ENCODE results near the gene ARMCX6.
A peak's percentile ranks its signal among the peaks of the same experiment; 100 is the strongest.
"Not testable (repeated sequence)": the region's sequence is repeated elsewhere in the genome, so short reads cannot be mapped to it uniquely, and the experiment has no call there.

Gene ARMCX6

DNA sequence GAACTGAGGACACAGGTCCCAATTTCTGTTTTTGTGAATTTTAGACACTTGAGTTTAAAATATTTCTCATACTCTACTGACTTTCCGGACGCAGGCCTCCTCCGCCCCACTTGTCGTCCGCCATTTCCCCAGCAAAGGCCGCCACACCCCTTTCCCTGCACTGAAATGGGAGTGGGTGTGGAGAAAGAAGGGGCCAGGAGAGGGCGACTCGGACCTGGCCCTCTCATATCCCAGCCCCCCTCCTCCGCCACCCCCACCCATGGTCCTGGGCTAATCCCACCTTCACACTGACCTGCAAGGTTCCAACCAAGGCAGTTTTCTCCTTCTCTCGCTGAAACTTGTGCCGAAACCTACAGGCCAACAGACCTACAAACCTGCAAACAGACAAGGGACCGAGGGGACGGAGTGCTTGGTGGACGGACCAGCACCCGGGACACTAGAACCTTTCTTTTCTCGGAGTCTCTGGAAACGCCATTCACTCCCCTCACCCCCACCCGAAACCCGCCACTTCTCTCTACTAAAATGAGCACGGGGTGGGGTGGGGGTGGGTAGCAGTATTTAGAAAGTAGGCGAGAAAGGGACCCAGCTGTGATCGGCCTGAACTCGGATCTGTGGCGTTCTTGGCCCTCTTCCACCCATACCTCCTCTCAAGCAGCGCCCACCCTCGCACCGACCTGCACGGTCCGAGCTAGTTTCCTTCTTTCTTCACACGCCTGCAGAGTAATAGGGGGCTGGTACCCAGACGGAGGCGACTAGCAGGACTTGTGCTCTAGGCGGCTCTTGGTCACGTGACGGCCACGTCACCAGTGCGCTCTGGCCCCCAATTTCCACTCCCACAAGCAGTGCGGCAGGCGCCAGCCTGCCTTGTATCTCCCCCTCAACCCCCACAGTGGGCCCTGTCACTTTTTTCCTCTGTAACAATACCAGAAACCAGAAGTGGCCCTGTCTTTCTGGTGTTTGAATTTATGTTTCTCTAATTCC is at the start of gene ARMCX6:
TSS of gene ARMCX6 (minus strand) at position 790 of the 981 bp plus-strand sequence. CDS start 1,380 bp downstream, outside the sequence.
- DNase-seq (ENCODE audit: low read depth) = no peak

- no peak for DNase-seq (ENCODE audit: low read depth)
Observed at GRCh38 chrX:101659601-101660063, 41.8 kb upstream of the ARMCX6 start, which contains the start of gene ARMCX2. Gene ARMCX2, minus strand, starts transcription at chrX:101659850. Its CDS starts 2,262 bp downstream, at chrX:101657588.

GRCh38 chrX:101658661-101659491 is 41.1 kb upstream of the ARMCX6 start:
- no peak for DNase-seq (ENCODE audit: low read depth)

DNA sequence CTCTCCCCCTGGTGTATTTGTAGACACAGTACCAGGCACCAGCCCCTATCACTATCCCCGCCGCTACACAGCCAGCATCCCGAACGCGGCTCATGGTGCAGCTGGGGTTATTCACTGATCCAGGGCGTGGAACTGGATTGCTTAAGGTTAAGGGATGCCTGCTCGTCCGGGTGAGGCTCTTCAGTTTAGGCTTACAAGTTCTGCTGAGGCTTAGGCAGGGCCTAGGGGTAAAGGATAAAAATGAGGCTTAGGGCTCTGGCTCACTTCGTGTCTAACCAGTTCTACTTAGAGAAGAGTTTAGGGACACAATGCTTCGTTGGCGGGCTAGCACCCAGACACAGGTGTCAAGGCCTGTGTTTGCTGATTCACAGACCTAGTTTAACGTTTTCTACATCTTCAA is 39.7 kb upstream of the ARMCX6 start:
- DNase-seq (ENCODE audit: low read depth) = no peak

GRCh38 chrX:101656817-101657216 is 39.0 kb upstream of the ARMCX6 start:
- DNase-seq (ENCODE audit: low read depth) = no peak

GRCh38 chrX:101655534-101655933 is 37.7 kb upstream of the ARMCX6 start:
- no peak for DNase-seq (ENCODE audit: low read depth)

- DNase-seq (ENCODE audit: low read depth) = not testable (repeated sequence)
Observed at GRCh38 chrX:101647716-101648115, 29.9 kb upstream of the ARMCX6 start.

GRCh38 chrX:101642093-101642492 is 24.3 kb upstream of the ARMCX6 start:
- DNase-seq (ENCODE audit: low read depth) = no peak

DNA sequence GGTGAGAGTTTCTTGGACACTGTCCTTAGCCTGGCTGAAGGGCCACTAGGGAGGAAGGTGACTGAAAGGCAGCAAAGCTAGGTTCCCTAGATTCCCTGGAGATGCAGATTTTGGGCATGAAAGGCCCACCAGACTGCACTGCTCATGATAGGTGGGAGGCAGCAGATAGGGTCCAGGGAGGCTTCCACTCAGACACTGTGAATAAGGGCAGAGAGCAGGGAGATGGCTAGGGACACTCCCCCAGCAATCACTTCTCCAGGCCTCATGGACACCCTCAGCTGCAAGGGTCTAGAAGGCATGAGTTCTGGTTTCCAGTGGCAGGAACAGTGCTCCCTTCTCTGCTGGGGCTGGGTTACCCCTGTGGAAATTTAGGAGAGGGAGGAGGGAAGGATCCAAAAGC is 21.8 kb upstream of the ARMCX6 start:
- DNase-seq (ENCODE audit: low read depth) = no peak

GRCh38 chrX:101619364-101619763 is 1.6 kb upstream of the ARMCX6 start:
- no peak for DNase-seq (ENCODE audit: low read depth)

GRCh38 chrX:101605728-101606127 is 12.1 kb downstream of the ARMCX6 start:
- DNase-seq (ENCODE audit: low read depth) = no peak

GRCh38 chrX:101605146-101605545 is 12.7 kb downstream of the ARMCX6 start:
- DNase-seq (ENCODE audit: low read depth) = no peak

DNA sequence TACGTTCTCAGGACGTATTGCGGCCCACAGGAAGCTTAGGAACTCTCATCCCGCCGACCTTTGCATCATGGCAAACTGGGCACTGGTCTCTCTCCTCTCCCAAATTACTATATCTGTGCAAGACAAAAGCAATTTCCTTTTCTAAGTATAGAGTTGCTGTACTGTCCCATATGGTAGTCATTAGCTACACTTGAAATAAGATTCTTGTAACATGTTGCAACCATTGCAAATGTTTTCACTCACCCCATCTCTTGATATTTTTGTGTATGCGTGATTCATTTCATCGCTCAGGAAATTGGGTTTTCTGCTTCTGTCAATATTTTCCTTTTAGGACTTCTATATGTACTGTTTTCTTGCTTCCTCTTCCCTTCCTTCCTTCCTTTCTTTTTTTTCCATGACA is 15.7 kb downstream of the ARMCX6 start:
- DNase-seq (ENCODE audit: low read depth) = no peak

- not testable (repeated sequence) for DNase-seq (ENCODE audit: low read depth)
Observed at GRCh38 chrX:101599592-101599991, 18.2 kb downstream of the ARMCX6 start.

DNA sequence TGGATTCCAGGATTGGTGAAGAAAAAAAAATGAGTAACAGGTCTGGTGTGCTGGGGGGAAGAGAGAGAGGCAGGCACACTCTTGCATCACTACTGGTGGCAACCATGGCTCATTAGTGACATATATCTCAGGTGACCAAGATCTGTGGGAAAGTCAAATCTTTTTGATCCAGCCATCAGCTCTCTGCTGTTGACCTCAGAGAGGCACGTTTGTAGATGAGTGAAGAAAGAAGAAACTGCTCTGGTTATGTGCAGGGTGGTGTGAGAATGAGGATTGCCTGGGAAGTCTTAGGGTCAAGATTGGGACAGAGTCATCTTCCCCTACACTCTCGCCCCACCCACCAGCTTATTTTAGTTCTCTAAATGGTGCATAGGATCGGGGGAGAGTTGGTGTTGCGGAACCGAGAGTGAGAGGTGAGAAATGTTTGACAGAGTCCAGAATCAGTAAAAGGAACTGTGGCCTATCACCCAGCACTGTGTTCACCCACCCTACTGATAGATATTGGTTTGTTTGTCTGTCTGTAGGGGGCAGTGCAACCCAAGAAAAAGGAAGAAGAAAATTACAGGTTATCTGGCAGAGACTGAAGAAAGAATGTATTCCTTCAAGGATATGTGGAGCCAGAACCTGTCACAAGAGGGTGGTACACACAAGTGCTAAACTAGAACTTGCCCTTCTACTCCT is 21.9 kb downstream of the ARMCX6 start:
- DNase-seq (ENCODE audit: low read depth) = peak; percentile 41
